Measurements from ENCODE around the gene ZC3HAV1.

DNA sequence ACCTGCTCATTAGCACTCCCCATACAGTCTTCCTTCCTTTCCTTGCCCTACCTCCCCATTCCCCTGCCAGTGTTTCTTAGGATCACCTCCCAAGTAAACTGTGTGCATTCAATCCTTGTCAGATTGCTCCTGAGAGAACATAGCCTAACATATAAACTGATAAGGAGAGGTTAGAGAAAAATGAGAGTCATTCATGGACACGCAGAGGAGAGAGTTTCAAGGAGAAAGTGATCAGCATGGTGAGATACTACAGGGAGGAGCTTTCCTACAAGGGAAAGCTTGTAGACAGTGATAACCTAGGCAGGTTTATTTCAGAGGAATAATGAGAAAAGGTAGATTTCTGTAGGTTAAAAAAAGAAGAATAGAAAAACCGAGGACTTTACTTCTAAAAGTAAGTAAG is 70.8 kb downstream of the ZC3HAV1 start:
- TF ChIP-seq, protein P1, sequence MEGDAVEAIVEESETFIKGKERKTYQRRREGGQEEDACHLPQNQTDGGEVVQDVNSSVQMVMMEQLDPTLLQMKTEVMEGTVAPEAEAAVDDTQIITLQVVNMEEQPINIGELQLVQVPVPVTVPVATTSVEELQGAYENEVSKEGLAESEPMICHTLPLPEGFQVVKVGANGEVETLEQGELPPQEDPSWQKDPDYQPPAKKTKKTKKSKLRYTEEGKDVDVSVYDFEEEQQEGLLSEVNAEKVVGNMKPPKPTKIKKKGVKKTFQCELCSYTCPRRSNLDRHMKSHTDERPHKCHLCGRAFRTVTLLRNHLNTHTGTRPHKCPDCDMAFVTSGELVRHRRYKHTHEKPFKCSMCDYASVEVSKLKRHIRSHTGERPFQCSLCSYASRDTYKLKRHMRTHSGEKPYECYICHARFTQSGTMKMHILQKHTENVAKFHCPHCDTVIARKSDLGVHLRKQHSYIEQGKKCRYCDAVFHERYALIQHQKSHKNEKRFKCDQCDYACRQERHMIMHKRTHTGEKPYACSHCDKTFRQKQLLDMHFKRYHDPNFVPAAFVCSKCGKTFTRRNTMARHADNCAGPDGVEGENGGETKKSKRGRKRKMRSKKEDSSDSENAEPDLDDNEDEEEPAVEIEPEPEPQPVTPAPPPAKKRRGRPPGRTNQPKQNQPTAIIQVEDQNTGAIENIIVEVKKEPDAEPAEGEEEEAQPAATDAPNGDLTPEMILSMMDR (conservative IDR thresholded peaks at IDR 0.05; ENCODE audit: low read depth, low read length): no peak
- TF ChIP-seq RAD21 (IDR thresholded peaks at IDR 0.05; ENCODE audit: low read length): no peak
- no peak for TF ChIP-seq MXI1 (IDR thresholded peaks at IDR 0.05; ENCODE audit: borderline replicate concordance, low read depth, low read length)
- no peak for TF ChIP-seq RFX5 (IDR thresholded peaks at IDR 0.05; ENCODE audit: low read depth, low read length)
- TF ChIP-seq POLR2A (IDR thresholded peaks at IDR 0.05; ENCODE audit: low read depth, low read length): no peak
- TF ChIP-seq, protein P2, sequence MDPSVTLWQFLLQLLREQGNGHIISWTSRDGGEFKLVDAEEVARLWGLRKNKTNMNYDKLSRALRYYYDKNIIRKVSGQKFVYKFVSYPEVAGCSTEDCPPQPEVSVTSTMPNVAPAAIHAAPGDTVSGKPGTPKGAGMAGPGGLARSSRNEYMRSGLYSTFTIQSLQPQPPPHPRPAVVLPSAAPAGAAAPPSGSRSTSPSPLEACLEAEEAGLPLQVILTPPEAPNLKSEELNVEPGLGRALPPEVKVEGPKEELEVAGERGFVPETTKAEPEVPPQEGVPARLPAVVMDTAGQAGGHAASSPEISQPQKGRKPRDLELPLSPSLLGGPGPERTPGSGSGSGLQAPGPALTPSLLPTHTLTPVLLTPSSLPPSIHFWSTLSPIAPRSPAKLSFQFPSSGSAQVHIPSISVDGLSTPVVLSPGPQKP (IDR thresholded peaks at IDR 0.05; ENCODE audit: borderline replicate concordance, low read depth, low read length): no peak
- no peak for TF ChIP-seq MAZ (IDR thresholded peaks at IDR 0.05; ENCODE audit: borderline replicate concordance, low read depth, low read length)
- TF ChIP-seq CEBPB (IDR thresholded peaks at IDR 0.05; ENCODE audit: low read depth, low read length): no peak
- TF ChIP-seq, protein P3, sequence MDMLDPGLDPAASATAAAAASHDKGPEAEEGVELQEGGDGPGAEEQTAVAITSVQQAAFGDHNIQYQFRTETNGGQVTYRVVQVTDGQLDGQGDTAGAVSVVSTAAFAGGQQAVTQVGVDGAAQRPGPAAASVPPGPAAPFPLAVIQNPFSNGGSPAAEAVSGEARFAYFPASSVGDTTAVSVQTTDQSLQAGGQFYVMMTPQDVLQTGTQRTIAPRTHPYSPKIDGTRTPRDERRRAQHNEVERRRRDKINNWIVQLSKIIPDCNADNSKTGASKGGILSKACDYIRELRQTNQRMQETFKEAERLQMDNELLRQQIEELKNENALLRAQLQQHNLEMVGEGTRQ (IDR thresholded peaks at IDR 0.05; ENCODE audit: low read depth, low read length): no peak
- TF ChIP-seq RCOR1 (IDR thresholded peaks at IDR 0.05; ENCODE audit: insufficient replicate concordance, low read length): no peak
- no peak for TF ChIP-seq SMC3 (IDR thresholded peaks at IDR 0.05; ENCODE audit: low read depth, low read length)
- TF ChIP-seq BHLHE40 (IDR thresholded peaks at IDR 0.05; ENCODE audit: low read depth, low read length): no peak
- no peak for TF ChIP-seq MAFK (IDR thresholded peaks at IDR 0.05; ENCODE audit: low read depth, low read length)
- no peak for TF ChIP-seq CHD1 (IDR thresholded peaks at IDR 0.05; ENCODE audit: low read depth, low read length)
